CD4-positive, alpha-beta memory T cell (primary cell): ENCODE measurements around the gene PRKACG. TPM values are rescaled to one million over a fixed set of nuclear protein-coding genes. Genes with fewer than 3 reads are reported as not detected.
A peak's percentile ranks its signal among the peaks of the same experiment; 100 is the strongest.
"Not testable (repeated sequence)": the region's sequence is repeated elsewhere in the genome, so short reads cannot be mapped to it uniquely, and the experiment has no call there.

Experiments used
- CTCF ChIA-PET: fragments of 350-600 bp; sonication (Branson Sonifier 250); formaldehyde crosslinking; loops from one replicate; lab custom pipeline; 2021; ENCODE audit warnings: inconsistent platforms; ENCODE audit not compliant: partially characterized antibody; lab: Charles Lee
- POLR2A ChIA-PET: fragments of 350-600 bp; sonication (Branson Sonifier 250); formaldehyde crosslinking; loops from one replicate; lab custom pipeline; 2021; ENCODE audit not compliant: partially characterized antibody; lab: Charles Lee
- DNase-seq, 5 donors: peaks; one replicate each; pipeline versions ENCODE4 v3.0.0 to v3.0.0-alpha.2; 2020 to 2022; ENCODE audit warnings: mixed read lengths in 1 of 5
- H3K27ac ChIP-seq: one replicate; pipeline ENCODE4 v1.7.0; 2013; ENCODE audit warnings: low read depth, low read length
- H3K27me3 ChIP-seq: 2 replicates; pipeline ENCODE4 v1.7.0; 2013; ENCODE audit warnings: mild to moderate bottlenecking, low read length, moderate library complexity; ENCODE audit not compliant: insufficient read depth
- H3K36me3 ChIP-seq: 2 replicates; pipeline ENCODE4 v1.7.0; 2013; ENCODE audit warnings: mild to moderate bottlenecking, low read length, moderate library complexity; ENCODE audit not compliant: insufficient read depth
- H3K4me1 ChIP-seq: 2 replicates; pipeline ENCODE4 v1.7.0; 2013; ENCODE audit warnings: mild to moderate bottlenecking, low read length, moderate library complexity; ENCODE audit not compliant: insufficient read depth
- H3K4me3 ChIP-seq, 2 donors: one replicate each; pipeline ENCODE4 v1.7.0; 2013; ENCODE audit warnings: low read length in 2 of 2, mild to moderate bottlenecking in 1 of 2
- H3K9me3 ChIP-seq, 2 donors: one replicate each; pipeline ENCODE4 v1.7.0; 2013; ENCODE audit warnings: low read length in 2 of 2, control low read depth in 1 of 2; ENCODE audit not compliant: control insufficient read depth in 1 of 2
- H3K27ac Mint-ChIP-seq, 7 donors: one replicate each; pipeline ENCODE4 v1.8.0; 2020 to 2021; ENCODE audit warnings: mixed read lengths in 7 of 7, mild to moderate bottlenecking in 6 of 7, inconsistent platforms in 3 of 7, moderate library complexity in 3 of 7
- H3K27me3 Mint-ChIP-seq, 2 donors: one replicate each; pipeline ENCODE4 v1.8.0; 2020 to 2021; ENCODE audit warnings: mixed read lengths in 2 of 2
- H3K36me3 Mint-ChIP-seq, 2 donors: one replicate each; pipeline ENCODE4 v1.8.0; 2020 to 2021; ENCODE audit warnings: mixed read lengths in 2 of 2, inconsistent platforms in 1 of 2, mild to moderate bottlenecking in 1 of 2
- H3K4me1 Mint-ChIP-seq, 4 donors: one replicate each; pipeline ENCODE4 v1.8.0; 2020 to 2021; ENCODE audit warnings: mixed read lengths in 4 of 4, mild to moderate bottlenecking in 1 of 4
- H3K4me3 Mint-ChIP-seq, 8 donors: one replicate each; pipeline ENCODE4 v1.8.0; 2020 to 2021; ENCODE audit warnings: mixed read lengths in 8 of 8, mild to moderate bottlenecking in 7 of 8, moderate library complexity in 6 of 8, inconsistent platforms in 3 of 8
- H3K9me3 Mint-ChIP-seq, 8 donors: one replicate each; pipeline ENCODE4 v1.8.0; 2020 to 2021; ENCODE audit warnings: mixed read lengths in 8 of 8, mild to moderate bottlenecking in 5 of 8, inconsistent platforms in 3 of 8, moderate library complexity in 1 of 8
- intact Hi-C: fragments of 100-400 bp; cut with micrococcal nuclease; formaldehyde crosslinking; loops from one replicate; pipeline ENCODE4 v1.15.1; 2023
- polyA plus RNA-seq, 2 donors: library from polyadenylated mRNA; unstranded; fragments of 300-500 nt; fragmentation: Illumina TruSeq; gene quantifications; one replicate each; pipeline ENCODE4 v1.2.3, GENCODE V29; 2021
- total RNA-seq, 2 experiments: library from RNA; stranded (reverse); gene quantifications; one replicate each; pipeline ENCODE4 v1.2.3, GENCODE V29; 2021

PRKACG gene
- total RNA-seq, result not detected
- polyA plus RNA-seq, result not detected

GRCh38 chr9:69014013-69014412 is at the start of gene PRKACG:
Gene PRKACG, minus strand, starts transcription at chr9:69014113. Its CDS starts 21 bp downstream, at chr9:69014092.
- Histone ChIP-seq H3K27me3 (no peaks in the 10 kb centered on the region), H3K4me1 (peaks cover 12% of the 10 kb centered on the region), H3K36me3 (no peaks in the 10 kb centered on the region), H3K9me3 (no peaks in the 10 kb centered on the region), H3K4me3 (no peak within 1 kb of the TSS), H3K27ac (no peak within 1 kb of the TSS)
- H3K36me3 Mint-ChIP-seq, result no peaks in the 10 kb centered on the region
- ChIA-PET POLR2A (no interaction called here), CTCF (interaction anchor here (1.2 kb wide), 1 partner anchor 15 kb away, joined by 5 read pairs; no protein-coding TSS in a partner anchor)
- intact Hi-C loops, result no loop called here
- peaks cover 9 to 20% (median 15%) of the 10 kb centered on the region in 4 donors for H3K4me1 Mint-ChIP-seq
- peaks cover 0 to 1% (median 0%) of the 10 kb centered on the region in 8 donors for H3K9me3 Mint-ChIP-seq
- H3K27ac Mint-ChIP-seq, result peak within 1 kb of the TSS in 2 of 7 donors; percentile 81 to 85
- no peak for DNase-seq
- H3K27me3 Mint-ChIP-seq, result peaks cover 14 to 15% of the 10 kb centered on the region in 2 donors
- H3K4me3 Mint-ChIP-seq, result peak within 1 kb of the TSS in 2 of 8 donors; percentile 29 to 36

DNA sequence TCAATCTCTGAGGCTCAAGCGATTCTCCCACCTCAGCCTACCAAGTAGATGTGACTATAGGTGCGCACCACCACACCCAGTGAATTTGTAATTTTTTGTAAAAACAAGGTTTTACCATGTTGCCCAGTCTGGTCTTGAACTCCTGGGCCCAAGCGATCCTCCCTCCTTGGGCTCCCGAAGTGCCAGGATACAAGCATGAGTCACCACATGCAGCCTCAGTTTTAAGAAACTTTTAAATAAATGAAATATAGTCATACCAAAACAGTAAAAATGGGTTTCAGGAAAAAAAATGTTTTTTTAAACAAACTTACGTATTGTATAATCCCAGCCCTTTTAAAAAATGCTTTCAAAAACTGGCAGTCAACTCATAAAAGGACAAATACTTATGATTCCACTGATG is 48.3 kb upstream of the PRKACG start:
- Mint-ChIP-seq H3K36me3 (peaks cover 56% of the 10 kb centered on the region in 2 donors), H3K27me3 (no peaks in the 10 kb centered on the region), H3K4me1 (no peaks in the 10 kb centered on the region), H3K9me3 (no peaks in the 10 kb centered on the region), H3K4me3 (no peak overlapping the region), H3K27ac (no peak overlapping the region)
- H3K27me3 ChIP-seq, result no peaks in the 10 kb centered on the region
- H3K9me3 ChIP-seq, result no peaks in the 10 kb centered on the region
- no peak overlapping the region for H3K27ac ChIP-seq
- ChIA-PET CTCF (interaction anchor here (4.8 kb wide), 1 partner anchor 131 kb away, joined by 24 read pairs; no protein-coding TSS in a partner anchor), POLR2A (no interaction called here)
- no peak overlapping the region for H3K4me3 ChIP-seq
- intact Hi-C loops, result no loop called here
- H3K36me3 ChIP-seq, result peaks cover 9% of the 10 kb centered on the region
- no peak for DNase-seq
- H3K4me1 ChIP-seq, result no peaks in the 10 kb centered on the region

DNA sequence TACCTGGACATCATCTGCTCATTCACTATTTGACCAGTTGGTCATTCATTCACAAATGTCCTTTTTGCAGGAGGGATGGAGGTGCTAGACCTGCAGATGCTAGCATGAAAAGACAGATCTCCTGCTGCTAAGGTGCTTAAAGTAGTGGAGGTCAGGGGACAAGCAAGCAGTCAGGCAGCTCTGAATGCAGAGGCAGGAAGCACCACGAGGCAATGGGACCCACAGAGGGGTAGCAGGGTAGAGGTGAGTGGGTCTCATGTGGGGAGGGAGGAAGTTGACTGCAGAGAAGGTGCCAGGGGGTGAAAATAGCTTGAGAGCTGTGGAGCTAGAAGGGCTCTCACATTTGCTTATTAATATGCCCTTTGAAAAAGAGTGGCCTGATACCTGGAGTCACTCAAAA is 46.9 kb upstream of the PRKACG start:
- CTCF ChIA-PET, result interaction anchor here (0.5 to 4.8 kb wide), 2 partner anchors 8 to 132 kb away, joined by 3 to 24 read pairs; no protein-coding TSS in a partner anchor
- POLR2A ChIA-PET, result interaction anchor here (1.0 kb wide), 1 partner anchor 25 kb away, joined by 3 read pairs; the partner anchor contains the start of gene FXN
- no peaks in the 10 kb centered on the region for H3K9me3 ChIP-seq
- H3K36me3 ChIP-seq, result peaks cover 9% of the 10 kb centered on the region
- no peaks in the 10 kb centered on the region for H3K4me1 ChIP-seq
- H3K4me3 ChIP-seq, result no peak overlapping the region
- Mint-ChIP-seq H3K9me3 (no peaks in the 10 kb centered on the region), H3K36me3 (peaks cover 52% of the 10 kb centered on the region in 2 donors), H3K27me3 (no peaks in the 10 kb centered on the region), H3K4me3 (no peak overlapping the region), H3K4me1 (peaks cover 0 to 4% (median 0%) of the 10 kb centered on the region in 4 donors), H3K27ac (no peak overlapping the region)
- intact Hi-C loops, result no loop called here
- no peak overlapping the region for H3K27ac ChIP-seq
- DNase-seq, result no peak
- no peaks in the 10 kb centered on the region for H3K27me3 ChIP-seq

DNA sequence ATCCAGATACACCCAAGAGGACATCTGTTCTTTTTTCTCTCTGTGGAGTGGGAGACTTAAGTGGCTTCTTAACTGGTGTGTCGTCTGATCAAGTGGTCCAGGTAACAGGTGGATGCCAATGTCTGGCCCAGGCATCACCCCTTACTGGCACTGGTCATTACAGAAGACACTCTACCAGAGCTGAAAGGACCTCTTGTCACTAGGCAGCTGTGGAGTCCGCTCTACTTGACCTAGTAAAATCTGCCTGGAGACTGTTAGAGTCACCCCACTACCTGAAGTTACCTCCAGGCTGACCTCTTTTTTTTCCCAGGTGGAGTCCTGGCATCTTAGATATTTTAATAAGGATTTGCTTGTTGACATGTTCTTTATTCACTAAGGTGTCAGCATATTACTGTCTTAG is 44.2 kb upstream of the PRKACG start:
- Histone ChIP-seq H3K27ac (no peak overlapping the region), H3K27me3 (no peaks in the 10 kb centered on the region), H3K4me3 (no peak overlapping the region), H3K36me3 (peaks cover 3% of the 10 kb centered on the region), H3K9me3 (no peaks in the 10 kb centered on the region), H3K4me1 (no peaks in the 10 kb centered on the region)
- Mint-ChIP-seq H3K4me1 (peaks cover 0 to 5% (median 0%) of the 10 kb centered on the region in 4 donors), H3K4me3 (no peak overlapping the region), H3K36me3 (peaks cover 47 to 53% of the 10 kb centered on the region in 2 donors), H3K27ac (no peak overlapping the region), H3K27me3 (no peaks in the 10 kb centered on the region), H3K9me3 (no peaks in the 10 kb centered on the region)
- POLR2A ChIA-PET, result no interaction called here
- no peak for DNase-seq
- CTCF ChIA-PET, result interaction anchor here (2.1 to 4.8 kb wide), 2 partner anchors 23 to 135 kb away, joined by 8 to 24 read pairs; partner anchors contain the start of gene FXN
- intact Hi-C loops, result no loop called here

DNA sequence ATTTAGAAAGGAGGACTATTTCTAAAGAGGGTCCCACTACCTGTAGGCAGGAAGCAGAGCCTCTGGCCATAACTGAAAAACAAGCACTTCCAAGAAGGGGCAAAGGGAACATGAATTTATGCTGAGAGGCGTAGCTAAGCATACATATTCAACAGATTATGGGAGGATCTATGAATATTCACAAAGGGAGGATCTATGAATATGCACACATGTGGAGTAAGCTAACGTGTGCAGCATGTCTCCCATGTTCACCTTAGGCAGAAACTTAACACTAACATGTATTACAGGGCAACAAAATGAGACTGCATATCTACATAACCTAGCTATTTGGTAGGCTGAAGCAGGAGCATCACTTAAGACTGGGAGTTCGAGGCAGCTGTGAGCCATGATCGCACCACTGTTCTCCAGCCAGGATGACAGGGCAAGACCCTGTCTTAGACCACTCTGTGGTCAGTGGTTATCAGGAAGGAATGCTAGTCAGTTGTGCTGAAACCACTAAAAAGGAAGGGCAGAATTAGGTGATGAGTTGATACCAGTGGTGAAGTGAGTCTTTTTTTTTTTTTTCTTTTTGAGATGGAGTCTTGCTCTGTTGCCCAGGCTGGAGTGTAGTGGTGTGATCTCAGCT is 42.4 kb upstream of the PRKACG start:
- H3K9me3 Mint-ChIP-seq, result no peaks in the 10 kb centered on the region
- no peak overlapping the region for H3K4me3 Mint-ChIP-seq
- intact Hi-C loops, result no loop called here
- Histone ChIP-seq H3K4me3 (no peak overlapping the region), H3K36me3 (peaks cover 3% of the 10 kb centered on the region), H3K27me3 (no peaks in the 10 kb centered on the region), H3K4me1 (no peaks in the 10 kb centered on the region), H3K27ac (no peak overlapping the region), H3K9me3 (no peaks in the 10 kb centered on the region)
- DNase-seq, result no peak
- no peaks in the 10 kb centered on the region for H3K27me3 Mint-ChIP-seq
- peaks cover 47 to 52% of the 10 kb centered on the region in 2 donors for H3K36me3 Mint-ChIP-seq
- peaks cover 0 to 5% (median 0%) of the 10 kb centered on the region in 4 donors for H3K4me1 Mint-ChIP-seq
- peak overlapping the region in 1 of 7 donors; percentile 76 for H3K27ac Mint-ChIP-seq
- ChIA-PET CTCF (interaction anchor here (0.7 to 7.4 kb wide), 8 partner anchors 18 to 496 kb away, joined by 3 to 250 read pairs (median 4); partner anchors contain the start of gene FXN), POLR2A (no interaction called here)

DNA sequence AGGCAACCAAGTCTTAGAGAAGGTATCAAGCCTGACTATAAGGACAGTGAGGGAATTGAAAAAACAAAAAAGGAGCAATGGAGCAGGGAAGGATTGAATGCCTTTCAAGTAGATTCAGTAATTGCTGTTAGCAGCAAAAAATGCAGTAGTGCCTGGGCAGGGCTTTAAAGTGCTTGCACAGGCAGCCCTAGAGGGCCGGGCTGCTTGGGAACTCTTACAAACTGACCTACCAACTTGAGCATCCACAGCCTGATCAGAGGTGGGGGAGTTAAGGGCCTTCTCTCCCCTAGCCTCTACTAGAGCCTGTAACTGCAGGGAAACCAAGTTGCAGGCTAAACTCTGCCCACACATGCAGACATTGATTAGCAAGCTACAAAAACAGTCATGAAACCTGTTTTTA is 41.1 kb upstream of the PRKACG start:
- POLR2A ChIA-PET, result interaction anchor here (0.6 kb wide), 1 partner anchor 148 kb away, joined by 3 read pairs; no protein-coding TSS in a partner anchor
- intact Hi-C loops, result loop anchor here (2.0 to 5.0 kb wide), 2 partner anchors 494 to 822 kb away; no protein-coding TSS in a partner anchor
- H3K36me3 ChIP-seq, result peaks cover 3% of the 10 kb centered on the region

GRCh38 chr9:69050936-69051335 is 37.0 kb upstream of the PRKACG start:
- H3K4me1 Mint-ChIP-seq, H3K4me3 Mint-ChIP-seq, H3K27me3 ChIP-seq, H3K27me3 Mint-ChIP-seq, H3K9me3 ChIP-seq, H3K27ac Mint-ChIP-seq, H3K4me3 ChIP-seq, DNase-seq, POLR2A ChIA-PET, H3K4me1 ChIP-seq, H3K27ac ChIP-seq, H3K9me3 Mint-ChIP-seq: not testable (repeated sequence)
- CTCF ChIA-PET, result interaction anchor here (7.4 kb wide), 1 partner anchor 145 kb away, joined by 250 read pairs; no protein-coding TSS in a partner anchor
- H3K36me3 Mint-ChIP-seq, result peaks cover 25 to 49% of the 10 kb centered on the region in 2 donors
- H3K36me3 ChIP-seq, result peaks cover 16% of the 10 kb centered on the region
- intact Hi-C loops, result loop anchor here (5.0 kb wide), 1 partner anchor 826 kb away; no protein-coding TSS in a partner anchor

More for the DNA sequence above, 41.1 kb upstream of the PRKACG start:
- no peaks in the 10 kb centered on the region for H3K27me3 Mint-ChIP-seq
- no peak for DNase-seq
- Histone ChIP-seq H3K9me3 (no peaks in the 10 kb centered on the region), H3K27me3 (no peaks in the 10 kb centered on the region), H3K27ac (no peak overlapping the region), H3K4me3 (no peak overlapping the region), H3K4me1 (no peaks in the 10 kb centered on the region)
- H3K36me3 Mint-ChIP-seq, result peaks cover 37 to 43% of the 10 kb centered on the region in 2 donors
- H3K4me3 Mint-ChIP-seq, result no peak overlapping the region
- CTCF ChIA-PET, result interaction anchor here (0.7 to 7.4 kb wide), 7 partner anchors 11 to 306 kb away, joined by 3 to 250 read pairs (median 9); partner anchors contain the start of gene FXN
- peaks cover 0 to 5% (median 0%) of the 10 kb centered on the region in 4 donors for H3K4me1 Mint-ChIP-seq
- H3K27ac Mint-ChIP-seq, result peak overlapping the region in 1 of 7 donors; percentile 18
- H3K9me3 Mint-ChIP-seq, result no peaks in the 10 kb centered on the region
